ENCODE measurements around the gene EFNB3. TPM values are rescaled to one million over a fixed set of nuclear protein-coding genes. Genes with fewer than 3 reads are reported as not detected.

Gene EFNB3
- polyA plus RNA-seq, 1 of the 3 experiments (the other 2 are of a cell fraction) = 26.1 TPM

- TF ChIP-seq TCF12 (IDR thresholded peaks at IDR 0.05) (peak; percentile 50; the same call in 1 of the 2 replicates), JUND (IDR thresholded peaks at IDR 0.05) (peak; percentile 98), ELF1 (IDR thresholded peaks at IDR 0.05) (0 out of 2 replicates have a peak, but pooled peaks have one; percentile 38), CHD2 (IDR thresholded peaks at IDR 0.05; ENCODE audit: low read length, partially characterized antibody) (peak; percentile 65), FOSL2 (IDR thresholded peaks at IDR 0.05; ENCODE audit: borderline replicate concordance, low read depth) (no peak), ZBTB33 (IDR thresholded peaks at IDR 0.05; ENCODE audit: borderline replicate concordance, low read depth) (no peak), GABPA (IDR thresholded peaks at IDR 0.05; ENCODE audit: low read depth) (no peak; the same call in 1 of the 2 replicates), RAD21 (IDR thresholded peaks at IDR 0.05; ENCODE audit: low read length) (peak; percentile 45), TEAD4 (IDR thresholded peaks at IDR 0.05; ENCODE audit: borderline replicate concordance, insufficient read depth) (0 out of 2 replicates have a peak, but pooled peaks have one; percentile 36), NFIC (IDR thresholded peaks at IDR 0.05; ENCODE audit: borderline replicate concordance) (peak; percentile 32; the same call in 1 of the 2 replicates), PBX3 (IDR thresholded peaks at IDR 0.05) (no peak), GATA2 (CRISPR knock-in tag; IDR thresholded peaks at IDR 0.05) (no peak), EP300 (IDR thresholded peaks at IDR 0.05; ENCODE audit: borderline replicate concordance in 1 of 2, low read depth in 1 of 2, low read length in 1 of 2) (peak; percentile 7 to 42; a peak in 1 of 4 replicates), MAX (IDR thresholded peaks at IDR 0.05; ENCODE audit: low read depth) (peak; percentile 48; the same call in 1 of the 2 replicates), SMC3 (IDR thresholded peaks at IDR 0.05; ENCODE audit: low read depth, low read length) (peak; percentile 27; the same call in 1 of the 2 replicates), TAF1 (IDR thresholded peaks at IDR 0.05; ENCODE audit: borderline replicate concordance, low read depth, low read length) (no peak; the same call in 1 of the 2 replicates), FOXM1 (IDR thresholded peaks at IDR 0.05; ENCODE audit: low read depth) (0 out of 2 replicates have a peak, but pooled peaks have one; percentile 27), USF2 (IDR thresholded peaks at IDR 0.05; ENCODE audit: borderline replicate concordance, low read depth, low read length) (no peak), RCOR1 (IDR thresholded peaks at IDR 0.05; ENCODE audit: low read length) (peak; percentile 50), SIN3A (IDR thresholded peaks at IDR 0.05; ENCODE audit: borderline replicate concordance, low read depth, low read length) (no peak), YY1 (IDR thresholded peaks at IDR 0.05; ENCODE audit: low read depth) (peak; percentile 84), CTCF (IDR thresholded peaks at IDR 0.05) (peak; percentile 58)
Measured at GRCh38 chr17:7716901-7717755, 12.1 kb downstream of the EFNB3 start, which contains the start of gene DNAH2 (continued).

Measured in SK-N-SH (cell line).